Small intestine (tissue), 7 donors: Measurements from ENCODE around the gene CD63. TPM values are rescaled to one million over a fixed set of nuclear protein-coding genes. Genes with fewer than 3 reads are reported as not detected.
A peak's percentile ranks its signal among the peaks of the same experiment; 100 is the strongest.

ENCODE experiments used
- DNase-seq, 2 donors: peaks; one replicate each; pipeline versions ENCODE4 v3.0.0 to v3.0.0-alpha.2; 2013
- FAIRE-seq: peaks from 2 replicates; lab custom pipeline; 2012; peaks lifted over from hg19 to GRCh38; lab: Jason Lieb, UNC
- H3K27ac ChIP-seq, 3 donors: one replicate each; pipeline ENCODE4 v1.5.1; 2013; ENCODE audit warnings: low read length in 2 of 3, mild to moderate bottlenecking in 2 of 3, control low read depth in 1 of 3, inconsistent platforms in 1 of 3, low read depth in 1 of 3, moderate library complexity in 1 of 3
- H3K27me3 ChIP-seq, 3 donors: one replicate each; pipeline ENCODE4 v1.6.1; 2013; ENCODE audit warnings: low read length in 3 of 3, inconsistent platforms in 1 of 3; ENCODE audit not compliant: control insufficient read depth in 3 of 3, insufficient read depth in 3 of 3
- H3K36me3 ChIP-seq, 3 donors: one replicate each; pipeline ENCODE4 v1.6.1; 2013; ENCODE audit warnings: low read length in 3 of 3, inconsistent platforms in 1 of 3, low read depth in 1 of 3, mild to moderate bottlenecking in 1 of 3, moderate library complexity in 1 of 3; ENCODE audit not compliant: control insufficient read depth in 3 of 3, insufficient read depth in 2 of 3
- H3K4me1 ChIP-seq, 3 donors: one replicate each; pipeline ENCODE4 v1.6.1; 2013; ENCODE audit warnings: low read length in 2 of 3, inconsistent platforms in 1 of 3, low read depth in 1 of 3, mild to moderate bottlenecking in 1 of 3, moderate library complexity in 1 of 3; ENCODE audit not compliant: control insufficient read depth in 3 of 3, insufficient read depth in 2 of 3
- H3K4me3 ChIP-seq, 3 donors: one replicate each; pipeline ENCODE4 v1.5.1; 2013; ENCODE audit warnings: low read length in 3 of 3, control low read depth in 1 of 3, inconsistent platforms in 1 of 3, low read depth in 1 of 3, mild to moderate bottlenecking in 1 of 3, moderate library complexity in 1 of 3
- H3K9me3 ChIP-seq, 2 donors: one replicate each; pipeline ENCODE4 v1.6.1; 2013; ENCODE audit warnings: low read depth in 1 of 2, low read length in 1 of 2; ENCODE audit not compliant: control insufficient read depth in 2 of 2, insufficient read depth in 1 of 2
- WGBS, 3 donors: extraction: QIAGEN DNeasy Blood & Tissue Kit; methylation state at CpG; one replicate each; pipeline ENCODE4 v1.1.7; 2013; 5-methylcytosine and 5-hydroxymethylcytosine counted together
- polyA plus RNA-seq, 4 donors: library from polyadenylated mRNA; stranded (reverse) in 3 of 4; unstranded in 1 of 4; fragments of 200-250 nt in 3 of 4; fragments of 120-200 nt in 1 of 4; gene quantifications; one replicate each; pipeline versions ENCODE4 v1.2.1 to v1.2.3, GENCODE V29; 2013
- donor health status: healthy with polysubstance abuse.
- donor health status: control.
- donor health status: control.
- donor health status: Bipolar disorder and iron deficiency.
- donor health status: healthy.

CD63 gene
- polyA plus RNA-seq, 4 donors = 561 to 1,127 (median 702) TPM

DNA sequence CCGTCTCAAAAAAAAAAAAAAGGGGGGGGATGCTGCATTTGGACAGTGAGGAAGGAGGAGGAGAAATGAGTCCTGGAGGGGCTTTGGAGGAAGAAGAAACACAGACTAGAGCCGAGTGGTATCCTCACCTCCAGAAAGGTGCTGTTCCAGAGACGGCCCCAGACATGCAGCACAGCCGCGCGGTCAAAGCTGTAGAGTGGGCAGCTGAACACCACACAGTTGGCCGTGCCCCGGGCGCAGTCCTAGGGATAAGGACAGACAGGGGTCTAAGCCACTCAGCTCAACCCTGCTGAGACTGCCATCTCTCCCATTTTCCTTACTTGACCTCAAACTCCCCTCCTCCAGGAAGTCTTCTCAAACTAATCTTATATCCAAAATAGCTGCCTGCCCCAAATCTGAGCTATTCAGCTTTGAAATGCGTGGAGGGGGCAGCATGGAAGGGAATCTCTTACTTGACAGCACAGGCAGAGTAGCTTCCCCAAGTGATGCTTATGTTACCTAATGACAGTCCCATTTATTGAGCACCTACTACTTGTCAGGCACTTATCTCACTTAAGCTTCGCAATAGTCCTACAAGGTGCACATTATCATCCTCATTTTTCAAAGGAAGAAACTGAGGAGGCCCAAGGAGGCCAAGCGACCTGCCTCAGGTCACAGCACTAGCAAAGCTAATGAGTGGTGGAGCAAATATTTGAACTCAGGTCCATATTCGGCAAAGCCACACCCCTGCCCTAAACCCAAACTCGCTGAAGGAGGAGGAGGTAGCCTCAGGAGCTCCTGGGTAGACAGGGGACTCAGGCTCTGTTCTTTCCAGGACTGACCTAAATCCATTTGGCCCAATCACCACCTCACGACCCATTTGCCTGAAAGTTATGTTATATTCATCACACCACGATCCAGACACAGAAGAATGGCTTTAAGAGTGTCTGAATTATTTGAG, 39.8 kb downstream of the CD63 start:
- H3K36me3 ChIP-seq = peaks cover 0 to 53% (median 0%) of the 10 kb centered on the region in 3 donors
- WGBS, 3 donors = 89 to 91% (median 90%) methylated on average over 15 to 16 of the region's 16 CpGs
- DNase-seq = no peak
- H3K4me1 ChIP-seq = peaks cover 0 to 4% (median 0%) of the 10 kb centered on the region in 3 donors
- H3K4me3 ChIP-seq = no peak overlapping the region
- no peaks in the 10 kb centered on the region for H3K9me3 ChIP-seq
- no peaks in the 10 kb centered on the region for H3K27me3 ChIP-seq
- no peak overlapping the region for H3K27ac ChIP-seq
- FAIRE-seq = no peak

DNA sequence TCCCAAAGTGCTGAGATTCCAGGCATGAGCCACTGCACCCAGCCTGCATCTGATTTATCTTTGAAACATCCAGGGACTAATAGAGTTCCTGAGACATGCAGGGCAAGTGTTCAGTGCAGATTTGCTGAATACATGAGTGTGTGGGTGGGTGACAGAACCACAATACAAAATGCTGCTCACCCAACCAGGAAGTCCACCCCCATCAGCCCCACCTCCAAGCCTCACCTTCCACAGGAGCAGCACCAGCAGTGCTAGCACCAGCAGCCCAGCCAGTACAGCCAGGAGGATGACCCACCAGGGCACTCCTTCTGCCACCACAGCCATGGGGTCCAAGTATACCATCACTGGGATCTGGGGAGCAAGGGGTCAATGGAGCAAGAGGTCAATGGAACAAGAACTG, 41.1 kb downstream of the CD63 start:
- DNase-seq = no peak
- Histone ChIP-seq H3K27ac (no peak overlapping the region), H3K4me1 (peaks cover 0 to 9% (median 0%) of the 10 kb centered on the region in 3 donors), H3K27me3 (no peaks in the 10 kb centered on the region), H3K36me3 (peaks cover 0 to 46% (median 0%) of the 10 kb centered on the region in 3 donors), H3K4me3 (no peak overlapping the region), H3K9me3 (no peaks in the 10 kb centered on the region)
- no peak for FAIRE-seq

DNA sequence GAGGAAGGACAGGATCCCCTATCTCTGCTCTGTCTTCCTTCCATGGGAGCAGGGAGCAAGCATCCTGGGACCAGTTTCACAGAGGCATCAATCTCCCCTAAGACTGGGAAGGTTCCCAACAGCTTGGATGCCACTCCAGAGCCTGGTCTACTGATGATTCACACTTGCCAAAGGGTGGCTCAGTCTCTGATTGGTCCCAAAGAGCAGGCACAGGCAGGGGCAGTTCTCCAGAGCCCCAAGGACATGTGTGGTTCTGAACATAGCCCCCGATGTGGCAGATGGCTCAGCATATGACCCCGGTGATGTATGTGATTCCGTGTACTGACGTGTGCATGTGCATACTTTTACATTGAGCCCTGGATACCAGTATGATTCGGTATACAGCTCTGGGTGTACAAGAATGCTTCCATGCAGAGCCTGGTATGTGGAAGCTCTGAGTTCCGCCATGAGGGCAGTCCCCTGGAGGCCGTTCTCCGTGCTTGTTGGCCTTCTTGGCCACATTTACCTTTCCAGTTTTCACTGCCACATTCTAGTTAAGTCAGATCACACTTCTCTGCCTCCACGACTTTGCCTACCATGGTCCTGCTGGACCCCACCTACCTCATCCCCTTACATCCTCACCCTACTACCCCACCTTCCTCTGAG, 42.3 kb downstream of the CD63 start:
- Histone ChIP-seq H3K4me1 (peaks cover 0 to 9% (median 0%) of the 10 kb centered on the region in 3 donors), H3K27ac (no peak overlapping the region), H3K4me3 (no peak overlapping the region), H3K9me3 (no peaks in the 10 kb centered on the region), H3K36me3 (peaks cover 0 to 41% (median 0%) of the 10 kb centered on the region in 3 donors), H3K27me3 (peaks cover 0 to 3% (median 0%) of the 10 kb centered on the region in 3 donors)
- DNase-seq (no peak), FAIRE-seq (no peak)
- WGBS, 3 donors = 89 to 93% (median 89%) methylated on average over 9 of the region's 9 CpGs

DNA sequence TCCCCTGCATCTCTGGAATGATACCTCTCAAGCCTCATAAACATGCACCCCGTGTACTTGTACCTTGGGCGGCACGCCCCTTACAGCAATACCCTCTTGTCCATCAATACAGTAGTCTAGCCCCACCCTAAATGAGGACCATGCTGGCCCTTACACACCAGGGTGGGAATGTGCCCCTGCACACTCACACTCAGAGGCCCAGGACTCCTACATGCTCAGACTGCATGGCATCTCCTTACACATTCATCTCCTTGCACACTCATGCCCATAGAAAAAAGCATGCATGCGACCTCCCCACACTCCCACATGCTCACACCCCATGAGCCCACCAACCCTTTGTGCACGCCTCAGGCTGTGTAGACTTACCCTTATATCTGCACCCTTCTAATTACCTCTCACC, 43.1 kb downstream of the CD63 start:
- peaks cover 0 to 3% (median 0%) of the 10 kb centered on the region in 3 donors for H3K27me3 ChIP-seq
- H3K4me1 ChIP-seq = peaks cover 0 to 14% (median 0%) of the 10 kb centered on the region in 3 donors
- FAIRE-seq = no peak
- H3K36me3 ChIP-seq = peaks cover 0 to 41% (median 0%) of the 10 kb centered on the region in 3 donors
- no peak overlapping the region for H3K4me3 ChIP-seq
- no peaks in the 10 kb centered on the region for H3K9me3 ChIP-seq
- no peak for DNase-seq
- WGBS, 3 donors = 80 to 86% (median 84%) methylated on average over 5 of the region's 5 CpGs
- H3K27ac ChIP-seq = no peak overlapping the region

DNA sequence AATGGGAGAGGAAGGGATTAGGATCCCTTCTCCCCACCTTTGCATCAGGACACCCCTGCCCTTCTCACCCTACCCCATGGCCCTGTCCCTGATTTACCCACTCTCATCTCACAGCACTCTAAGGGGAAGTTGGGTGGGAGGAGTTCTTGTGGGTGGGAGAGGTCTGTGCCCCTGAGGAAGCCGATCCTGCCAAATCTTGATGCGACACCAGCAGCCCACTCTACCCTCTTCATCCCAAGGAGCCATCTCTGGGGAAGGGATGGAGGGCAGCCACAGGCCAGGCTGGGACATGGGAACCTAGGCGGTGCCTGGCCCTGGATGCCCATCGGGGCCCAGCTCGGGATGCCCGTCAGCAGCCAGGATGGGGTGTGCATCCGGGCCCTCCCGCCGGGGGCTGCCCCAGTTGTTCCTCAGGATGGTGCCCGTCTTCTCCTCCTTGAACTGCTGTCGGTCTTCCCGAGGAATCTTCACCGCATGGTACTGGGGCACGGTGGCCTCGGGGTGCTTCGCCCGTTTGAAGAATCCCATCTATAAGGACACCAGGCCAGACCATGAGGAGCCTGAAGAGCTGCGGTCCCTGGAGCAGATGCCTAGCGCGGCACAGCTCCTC, 43.9 kb downstream of the CD63 start:
- 93 to 97% (median 94%) methylated on average over 11 to 20 of the region's 20 CpGs for WGBS, 3 donors
- FAIRE-seq (no peak), DNase-seq (no peak)
- Histone ChIP-seq H3K27me3 (peaks cover 0 to 3% (median 0%) of the 10 kb centered on the region in 3 donors), H3K27ac (no peak overlapping the region), H3K9me3 (no peaks in the 10 kb centered on the region), H3K4me1 (peaks cover 0 to 15% (median 0%) of the 10 kb centered on the region in 3 donors), H3K4me3 (no peak overlapping the region), H3K36me3 (peaks cover 0 to 41% (median 0%) of the 10 kb centered on the region in 3 donors)

DNA sequence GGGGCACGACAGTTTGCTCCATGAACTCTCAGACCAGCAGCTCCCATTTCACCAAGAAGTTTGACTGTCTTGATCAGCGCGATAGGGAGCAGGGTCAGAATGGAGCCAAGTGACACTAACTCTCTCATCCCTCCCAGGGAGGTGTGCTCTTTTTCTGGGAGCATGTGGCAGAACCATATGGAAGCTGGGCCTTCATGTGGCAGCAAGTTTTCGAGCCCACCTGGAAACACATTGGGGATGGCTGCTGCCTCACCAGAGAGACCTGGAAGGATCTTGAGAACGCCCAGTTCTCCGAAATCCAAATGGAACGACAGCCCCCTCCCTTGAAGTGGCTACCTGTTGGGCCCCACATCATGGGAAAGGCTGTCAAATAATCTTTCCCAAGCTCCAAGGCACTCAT, 45.1 kb downstream of the CD63 start:
- Histone ChIP-seq H3K9me3 (no peaks in the 10 kb centered on the region), H3K27ac (no peak overlapping the region), H3K27me3 (peaks cover 0 to 3% (median 0%) of the 10 kb centered on the region in 3 donors), H3K4me1 (peaks cover 0 to 15% (median 0%) of the 10 kb centered on the region in 3 donors), H3K36me3 (peaks cover 0 to 36% (median 0%) of the 10 kb centered on the region in 3 donors), H3K4me3 (peak overlapping the region in 2 of 3 donors; percentile 50 to 57)
- DNase-seq (no peak), FAIRE-seq (no peak)
- WGBS, 3 donors = 88 to 93% (median 92%) methylated on average over 7 of the region's 7 CpGs

DNA sequence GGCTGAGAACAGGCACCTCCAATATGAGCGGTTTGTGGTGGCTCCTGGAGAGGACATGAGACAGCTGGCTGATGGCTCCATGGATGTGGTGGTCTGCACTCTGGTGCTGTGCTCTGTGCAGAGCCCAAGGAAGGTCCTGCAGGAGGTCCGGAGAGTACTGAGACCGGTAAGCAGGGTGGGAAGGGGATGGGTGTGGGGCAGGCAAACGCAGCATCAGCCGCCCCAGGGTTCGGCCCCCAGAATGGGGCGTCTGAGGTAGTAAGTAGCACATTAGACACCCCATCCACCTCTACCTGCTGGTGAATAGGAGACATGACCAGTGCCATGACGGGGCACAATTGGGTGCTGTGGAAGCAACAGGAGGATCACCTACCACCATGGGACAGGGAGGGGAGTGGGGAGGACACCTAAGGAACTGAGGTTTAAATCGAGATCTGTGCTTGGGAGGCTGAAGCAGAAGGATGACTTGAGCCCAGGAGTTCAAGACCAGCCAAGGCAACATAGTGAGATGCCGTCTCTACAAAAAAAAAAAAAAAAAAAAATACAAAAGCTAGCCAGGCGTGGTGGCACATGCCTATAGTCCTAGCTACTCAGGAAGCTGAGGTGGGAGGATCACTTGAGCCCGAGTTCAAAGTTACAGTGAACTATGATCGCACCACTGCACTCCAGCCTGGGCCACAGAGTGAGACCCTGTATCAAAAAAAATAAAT, 46.6 kb downstream of the CD63 start:
- H3K9me3 ChIP-seq = no peaks in the 10 kb centered on the region
- H3K27me3 ChIP-seq = peaks cover 0 to 3% (median 0%) of the 10 kb centered on the region in 3 donors
- peaks cover 0 to 29% (median 0%) of the 10 kb centered on the region in 3 donors for H3K36me3 ChIP-seq
- peak overlapping the region in 2 of 3 donors; percentile 73 to 77 for H3K27ac ChIP-seq
- DNase-seq (peak in 1 of 2 donors; percentile 65), FAIRE-seq (no peak)
- peaks cover 0 to 15% (median 0%) of the 10 kb centered on the region in 3 donors for H3K4me1 ChIP-seq
- WGBS, 3 donors = 13 to 58% (median 23%) methylated on average over 10 to 13 of the region's 13 CpGs
- H3K4me3 ChIP-seq = peak overlapping the region in 2 of 3 donors; percentile 50 to 57
